Neural cell (in vitro differentiated cells): ENCODE data around the gene NTSR2.

Experiments
- CTCF ChIP-seq: fragments of 450-650 bp; IDR thresholded peaks from 2 replicates; pipeline ENCODE4 v1.5.1; 2014; ENCODE audit warnings: antibody characterized with exemption, mild to moderate bottlenecking, moderate library complexity; ENCODE audit not compliant: poor library complexity, severe bottlenecking
- EZH2 ChIP-seq: fragments of 200-600, 300-800 bp; shearing (Covaris generic), sonication (generic); IDR thresholded peaks from 2 replicates; pipeline ENCODE4 v1.6.1; 2014; ENCODE audit warnings: antibody characterized with exemption, low read length, borderline replicate concordance, mild to moderate bottlenecking; ENCODE audit not compliant: insufficient read depth, poor library complexity, severe bottlenecking
- MXI1 ChIP-seq: fragments of 450-650 bp; conservative IDR thresholded peaks from 2 replicates; pipeline ENCODE4 v1.6.1; 2014; ENCODE audit warnings: antibody characterized with exemption, mild to moderate bottlenecking; ENCODE audit not compliant: poor library complexity, severe bottlenecking
- POLR2AphosphoS5 ChIP-seq: IDR thresholded peaks from 2 replicates; pipeline ENCODE4 v1.6.1; 2012
- RAD21 ChIP-seq: fragments of 450-650 bp; conservative IDR thresholded peaks from 2 replicates; pipeline ENCODE4 v1.6.1; 2014; ENCODE audit warnings: antibody characterized with exemption, mild to moderate bottlenecking, moderate library complexity
- REST ChIP-seq: IDR thresholded peaks from 2 replicates; pipeline ENCODE4 v1.6.1; 2012; ENCODE audit warnings: borderline replicate concordance
- TAF1 ChIP-seq: IDR thresholded peaks from 2 replicates; pipeline ENCODE4 v1.6.1; 2012; ENCODE audit warnings: low read depth

GRCh38 chr2:11709293-11709692 lies 39.3 kb upstream of the NTSR2 start:
- no peak for TF ChIP-seq CTCF
- no peak for TF ChIP-seq POLR2AphosphoS5
- no peak for TF ChIP-seq REST
- no peak for TF ChIP-seq RAD21
- no peak for TF ChIP-seq EZH2
- TF ChIP-seq MXI1: no peak
- TF ChIP-seq TAF1: no peak
